Measurements from ENCODE around the gene RNF112. TPM values are rescaled to one million over a fixed set of nuclear protein-coding genes. Genes with fewer than 3 reads are reported as not detected.

RNF112 gene
- polyA plus RNA-seq, 1 donor from 2014 or later, result 33.3 TPM

- H3K27me3 ChIP-seq (ENCODE audit: insufficient read depth, low read depth, low read length), result no peaks in the 10 kb centered on the region
- H3K9me3 ChIP-seq (ENCODE audit: low read length), result no peaks in the 10 kb centered on the region
- H3K27ac ChIP-seq (ENCODE audit: low read length), result no peak overlapping the region
- H3K9ac ChIP-seq (ENCODE audit: low read length), result no peak overlapping the region
- H4K20me1 ChIP-seq (ENCODE audit: insufficient read depth), result no peaks in the 10 kb centered on the region
- no peak overlapping the region for H3K4me3 ChIP-seq (ENCODE audit: low read length)
- H2AFZ ChIP-seq (ENCODE audit: low read depth, low read length), result no peak overlapping the region
- TF ChIP-seq EZH2 (IDR thresholded peaks at IDR 0.05; ENCODE audit: borderline replicate concordance, insufficient read depth, low read length, poor library complexity, severe bottlenecking) (no peak), MXI1 (conservative IDR thresholded peaks at IDR 0.05; ENCODE audit: poor library complexity, severe bottlenecking) (no peak), TAF1 (IDR thresholded peaks at IDR 0.05; ENCODE audit: low read depth) (no peak), RAD21 (conservative IDR thresholded peaks at IDR 0.05) (no peak), REST (IDR thresholded peaks at IDR 0.05; ENCODE audit: borderline replicate concordance) (no peak)
- H3K9me2 ChIP-seq (ENCODE audit: insufficient read depth, low read length), result no peaks in the 10 kb centered on the region
- no peak overlapping the region for H3K4me2 ChIP-seq (ENCODE audit: low read length)
- peaks cover 5% of the 10 kb centered on the region for H3K36me3 ChIP-seq (ENCODE audit: insufficient read depth, low read length)
- H3K79me2 ChIP-seq (replicated peaks; ENCODE audit: insufficient read depth, low read length), result no peaks in the 10 kb centered on the region
- H3F3A ChIP-seq (ENCODE audit: insufficient read depth, low read length, poor library complexity, severe bottlenecking), result no peaks in the 10 kb centered on the region
Observed at GRCh38 chr17:19387921-19388521, 23.0 kb upstream of the RNF112 start.

- no peaks in the 10 kb centered on the region for H3K36me3 ChIP-seq (ENCODE audit: insufficient read depth, low read length)
- H4K20me1 ChIP-seq (ENCODE audit: insufficient read depth), result no peaks in the 10 kb centered on the region
- no peak overlapping the region for H3K9ac ChIP-seq (ENCODE audit: low read length)
- no peak overlapping the region for H3K4me2 ChIP-seq (ENCODE audit: low read length)
- no peak overlapping the region for H3K27ac ChIP-seq (ENCODE audit: low read length)
- no peak overlapping the region for H3K4me3 ChIP-seq (ENCODE audit: low read length)
- H3K79me2 ChIP-seq (replicated peaks; ENCODE audit: insufficient read depth, low read length), result no peaks in the 10 kb centered on the region
- H3K9me3 ChIP-seq (ENCODE audit: low read length), result no peaks in the 10 kb centered on the region
- H3K27me3 ChIP-seq (ENCODE audit: insufficient read depth, low read depth, low read length), result no peaks in the 10 kb centered on the region
- H3K9me2 ChIP-seq (ENCODE audit: insufficient read depth, low read length), result no peaks in the 10 kb centered on the region
- TF ChIP-seq EZH2 (IDR thresholded peaks at IDR 0.05; ENCODE audit: borderline replicate concordance, insufficient read depth, low read length, poor library complexity, severe bottlenecking), result no peak
- H2AFZ ChIP-seq (ENCODE audit: low read depth, low read length), result no peak overlapping the region
- no peaks in the 10 kb centered on the region for H3F3A ChIP-seq (ENCODE audit: insufficient read depth, low read length, poor library complexity, severe bottlenecking)
Observed at GRCh38 chr17:19388791-19389785, 21.9 kb upstream of the RNF112 start.

- no peak overlapping the region for H3K4me3 ChIP-seq (ENCODE audit: low read length)
- H2AFZ ChIP-seq (ENCODE audit: low read depth, low read length), result no peak overlapping the region
- no peaks in the 10 kb centered on the region for H4K20me1 ChIP-seq (ENCODE audit: insufficient read depth)
- H3K27me3 ChIP-seq (ENCODE audit: insufficient read depth, low read depth, low read length), result no peaks in the 10 kb centered on the region
- no peaks in the 10 kb centered on the region for H3K9me3 ChIP-seq (ENCODE audit: low read length)
- H3F3A ChIP-seq (ENCODE audit: insufficient read depth, low read length, poor library complexity, severe bottlenecking), result no peaks in the 10 kb centered on the region
- no peak overlapping the region for H3K27ac ChIP-seq (ENCODE audit: low read length)
- no peaks in the 10 kb centered on the region for H3K36me3 ChIP-seq (ENCODE audit: insufficient read depth, low read length)
- H3K79me2 ChIP-seq (replicated peaks; ENCODE audit: insufficient read depth, low read length), result no peaks in the 10 kb centered on the region
- H3K9ac ChIP-seq (ENCODE audit: low read length), result no peak overlapping the region
- no peak overlapping the region for H3K4me2 ChIP-seq (ENCODE audit: low read length)
- H3K9me2 ChIP-seq (ENCODE audit: insufficient read depth, low read length), result no peaks in the 10 kb centered on the region
- TF ChIP-seq RAD21 (conservative IDR thresholded peaks at IDR 0.05), result no peak
- TF ChIP-seq EP300 (conservative IDR thresholded peaks at IDR 0.05; ENCODE audit: poor library complexity, severe bottlenecking), result no peak
- no peak for TF ChIP-seq TAF1 (IDR thresholded peaks at IDR 0.05; ENCODE audit: low read depth)
- TF ChIP-seq REST (IDR thresholded peaks at IDR 0.05; ENCODE audit: borderline replicate concordance), result no peak
- no peak for TF ChIP-seq POLR2AphosphoS5 (IDR thresholded peaks at IDR 0.05)
- TF ChIP-seq CTCF (IDR thresholded peaks at IDR 0.05; ENCODE audit: poor library complexity, severe bottlenecking), result no peak
- no peak for TF ChIP-seq SMC3 (conservative IDR thresholded peaks at IDR 0.05; ENCODE audit: poor library complexity)
- TF ChIP-seq MXI1 (conservative IDR thresholded peaks at IDR 0.05; ENCODE audit: poor library complexity, severe bottlenecking), result no peak
- no peak for TF ChIP-seq EZH2 (IDR thresholded peaks at IDR 0.05; ENCODE audit: borderline replicate concordance, insufficient read depth, low read length, poor library complexity, severe bottlenecking)
Observed at GRCh38 chr17:19390951-19391350, 20.1 kb upstream of the RNF112 start.

Data from neural cell (in vitro differentiated cells).